GM11168 (cell line): ENCODE results near the gene TRPM6.

Experiments used
- in situ Hi-C: fragments of 300-500 bp; cut with MboI; formaldehyde crosslinking; loops from one replicate; pipeline ENCODE4 v1.12.0; 2022; ENCODE audit warnings: low sequenced_read_pairs; ENCODE audit not compliant: unreplicated experiment

TRPM6 gene

DNA sequence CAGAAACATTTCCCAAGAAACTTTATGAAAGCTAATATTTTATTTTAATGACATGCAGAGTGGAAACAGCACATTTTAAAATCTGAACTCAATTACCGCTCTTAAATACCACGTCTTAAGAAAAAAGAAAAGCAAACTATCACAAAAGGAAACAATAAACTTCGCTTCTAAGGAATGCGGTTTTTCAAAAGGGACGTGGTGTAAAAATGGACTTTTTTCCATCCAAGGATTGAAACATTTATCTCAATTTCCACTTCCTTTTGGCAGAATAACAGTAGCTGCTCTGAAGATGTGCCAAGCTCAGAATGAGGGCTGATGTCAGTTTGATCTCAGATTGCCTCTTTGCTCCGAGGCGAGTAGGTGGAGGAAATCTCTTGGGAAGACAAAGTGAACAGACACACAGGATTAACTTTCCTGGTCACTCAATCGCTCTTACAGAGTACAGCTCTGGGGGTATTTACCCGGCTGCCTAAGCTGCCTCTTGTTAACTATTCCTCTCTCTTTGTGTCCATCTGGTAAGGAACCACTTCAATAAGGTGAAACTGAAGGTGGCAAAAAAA lies 158.5 kb downstream of the TRPM6 start:
- in situ Hi-C loops: no loop called here

DNA sequence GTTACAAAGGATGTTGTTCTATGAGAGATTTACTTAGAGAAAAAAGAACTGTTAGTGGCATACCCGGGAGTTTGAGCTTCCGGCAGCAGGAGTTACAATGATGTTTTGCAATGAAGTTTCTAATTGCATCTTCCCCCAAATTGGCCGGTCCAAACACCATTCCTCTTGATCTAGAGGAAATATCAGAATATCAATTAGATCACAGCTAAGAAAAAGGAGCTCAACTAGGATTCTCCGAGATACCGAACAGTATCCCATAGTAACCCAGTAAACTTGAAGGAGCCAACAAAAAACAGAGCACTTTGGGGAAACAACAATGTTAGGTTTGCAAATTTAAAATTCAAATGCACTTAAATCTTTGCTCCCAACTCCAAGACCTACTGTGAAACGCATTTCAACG lies 159.5 kb downstream of the TRPM6 start:
- in situ Hi-C loops: no loop called here

DNA sequence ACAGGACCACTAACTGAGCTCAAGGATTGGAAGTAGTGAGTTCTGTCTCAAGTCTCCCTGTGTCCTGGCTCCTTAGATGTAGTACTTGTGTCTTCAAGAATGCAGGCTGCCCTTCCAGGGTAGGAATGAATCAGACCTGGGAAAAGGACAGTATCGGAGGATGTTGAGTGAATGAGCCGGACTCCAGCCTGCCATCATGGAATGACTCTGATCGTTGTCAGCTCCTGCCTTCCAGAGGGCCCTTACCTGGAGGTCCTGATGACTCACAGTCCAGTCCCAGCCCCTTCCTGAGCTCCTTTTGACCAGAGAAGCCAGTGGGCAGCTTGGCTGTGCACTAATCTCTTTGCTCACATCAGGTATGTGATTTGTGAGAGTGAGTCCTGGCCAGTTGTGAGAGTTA lies 161.1 kb downstream of the TRPM6 start:
- in situ Hi-C loops: no loop called here

DNA sequence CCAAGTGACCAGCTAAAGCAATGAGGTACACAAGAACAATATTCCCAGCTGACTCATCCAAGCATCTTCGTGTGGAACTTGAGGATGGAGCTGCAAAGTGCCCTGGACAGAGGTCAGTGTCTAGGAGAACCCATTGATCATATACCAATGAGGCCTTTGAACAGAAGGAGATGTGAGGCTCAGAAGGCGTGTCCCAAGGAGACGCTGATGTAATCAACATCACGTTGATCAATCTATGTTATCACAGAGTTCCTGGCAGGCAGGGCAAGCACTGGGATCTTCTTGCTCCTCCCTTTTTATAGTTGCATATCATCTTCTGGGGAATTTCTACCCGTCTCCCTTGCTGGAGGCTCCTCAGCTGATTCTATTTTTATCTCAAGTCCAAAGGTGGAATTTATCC lies 163.4 kb downstream of the TRPM6 start:
- in situ Hi-C loops: no loop called here

DNA sequence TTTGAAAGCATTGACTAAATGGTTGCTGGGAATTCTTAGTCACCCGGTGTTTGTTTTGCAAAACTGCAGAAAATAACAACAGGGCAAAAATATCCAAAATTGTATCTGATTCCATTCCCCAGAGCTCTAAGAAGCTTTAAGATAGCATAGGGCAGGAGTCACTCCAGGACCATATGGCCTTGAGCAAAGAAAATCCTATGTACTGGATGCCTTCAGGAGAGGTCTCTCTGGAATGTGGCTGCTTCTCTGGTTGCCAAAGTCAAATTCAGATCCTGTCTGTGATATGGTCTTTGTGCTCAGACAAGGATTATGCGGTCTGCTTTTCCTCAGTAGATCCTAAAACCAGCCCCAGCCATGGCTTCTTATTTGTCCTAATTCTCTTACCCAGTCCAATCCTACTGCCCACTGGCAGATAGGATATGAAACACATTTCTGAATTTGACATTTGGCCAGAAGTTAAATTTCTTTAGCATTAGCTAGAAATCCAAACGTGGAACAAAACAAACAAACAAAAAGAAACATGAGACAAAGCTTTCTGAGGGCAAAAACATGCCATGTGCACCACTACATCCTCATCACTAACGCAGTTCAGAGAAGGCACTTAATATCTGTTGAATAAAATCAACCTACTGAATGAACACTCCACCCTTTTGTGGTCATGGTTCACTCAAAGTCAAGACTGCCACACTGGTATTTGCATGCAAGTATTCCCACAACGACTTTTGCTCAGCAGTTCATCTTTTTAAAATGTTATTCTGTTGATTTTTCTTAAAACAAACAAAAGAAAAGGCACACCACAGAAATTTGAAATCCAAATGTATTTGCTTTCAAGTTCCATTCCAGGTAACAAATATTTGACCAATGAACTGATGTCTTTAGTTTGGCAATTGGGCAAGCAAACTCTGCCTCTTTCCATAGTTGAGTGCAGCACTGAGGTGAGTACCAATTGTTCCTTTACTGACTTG lies 165.7 kb downstream of the TRPM6 start:
- in situ Hi-C loops: no loop called here

DNA sequence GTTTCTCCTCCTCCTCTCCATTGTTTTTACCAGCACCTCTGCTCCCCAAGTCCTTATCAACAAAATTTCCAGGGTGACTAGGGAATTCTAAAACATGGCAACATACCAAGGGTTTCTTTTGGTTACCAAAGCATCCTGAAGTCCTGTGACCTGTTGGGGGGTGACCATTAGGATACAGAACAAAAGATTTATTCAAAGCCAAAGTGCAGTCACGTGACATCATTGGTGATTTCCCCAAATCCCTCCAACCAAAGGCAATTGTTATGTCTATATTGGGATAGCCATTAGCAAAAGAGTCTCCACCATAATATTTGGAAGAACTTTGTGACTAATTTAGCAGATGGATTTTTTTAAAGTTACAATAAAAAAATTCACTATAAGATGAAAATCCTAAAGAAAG lies 168.4 kb downstream of the TRPM6 start:
- in situ Hi-C loops: no loop called here

DNA sequence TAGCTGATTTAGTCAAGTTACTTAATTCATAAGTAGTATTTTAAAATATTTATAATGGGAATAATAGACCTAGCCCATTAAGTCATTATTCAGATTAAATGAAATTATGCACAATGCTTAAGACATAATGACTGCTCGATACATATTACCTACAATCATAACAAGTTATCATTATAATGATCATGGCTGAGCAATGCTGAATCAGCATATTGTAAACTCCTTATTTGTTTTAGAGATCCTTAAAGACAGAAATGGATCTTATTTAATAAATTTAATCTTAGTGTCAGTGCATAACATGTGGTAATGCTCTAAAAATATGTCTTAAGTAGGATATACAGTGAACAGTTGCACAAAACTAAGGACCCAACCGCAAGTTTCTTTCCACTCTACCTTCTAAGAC lies 169.0 kb downstream of the TRPM6 start:
- in situ Hi-C loops: no loop called here

DNA sequence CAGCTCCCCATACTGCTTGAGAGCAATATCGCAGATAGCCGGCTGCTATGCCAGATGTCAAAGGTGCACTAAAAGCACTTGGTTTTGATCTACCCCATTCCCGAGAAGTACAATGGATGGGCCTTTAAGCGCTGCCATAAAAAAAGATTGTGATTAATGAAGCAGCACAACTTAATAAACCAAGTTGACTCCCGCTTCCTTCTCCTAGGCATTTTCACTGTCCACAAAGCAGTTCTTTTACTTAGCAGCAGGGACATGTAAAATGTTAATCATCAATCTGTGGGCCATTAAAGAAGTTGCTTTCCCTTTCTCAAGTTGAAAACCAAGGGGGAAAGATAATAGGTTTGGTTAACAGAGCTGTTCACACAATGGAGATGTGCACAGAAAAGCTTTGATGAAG lies 176.4 kb downstream of the TRPM6 start:
- in situ Hi-C loops: no loop called here

DNA sequence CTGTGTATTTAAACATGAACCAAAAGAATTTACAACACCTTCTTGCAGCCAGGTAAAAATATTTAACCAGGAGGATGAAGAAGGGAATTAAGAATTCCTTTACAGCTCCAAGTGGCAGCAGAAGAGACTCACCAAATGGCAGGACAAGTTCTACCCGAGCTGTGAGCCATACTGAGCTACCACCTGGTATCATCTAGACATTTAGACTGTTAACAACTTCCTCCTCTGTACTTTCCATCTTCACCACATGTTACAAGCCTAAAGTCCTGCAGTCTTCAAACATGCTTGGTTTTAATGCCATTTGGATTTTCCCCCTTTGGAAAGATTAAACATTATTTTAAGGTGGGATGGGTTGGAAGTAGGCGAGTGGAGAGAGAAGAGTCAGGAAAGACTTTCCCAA lies 190.2 kb downstream of the TRPM6 start:
- in situ Hi-C loops: no loop called here

DNA sequence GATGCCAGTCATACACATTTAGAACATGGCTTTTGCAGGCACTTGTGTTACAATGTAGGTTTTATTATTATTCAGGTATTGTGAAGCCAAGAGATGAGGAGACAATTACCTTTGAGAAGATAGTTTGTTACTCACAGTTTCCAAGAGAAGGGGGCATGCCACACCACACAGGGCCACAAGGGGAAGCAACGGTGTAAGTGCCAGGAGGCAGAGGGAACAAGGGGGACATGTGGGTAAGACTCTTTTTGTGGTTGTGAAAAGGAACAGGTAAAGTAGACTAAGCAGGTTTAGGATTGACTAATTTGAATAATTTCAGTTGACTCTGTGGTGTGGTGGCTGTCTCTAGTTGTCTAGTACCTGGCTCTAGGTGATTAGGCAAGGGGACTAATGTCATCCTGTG lies 191.2 kb downstream of the TRPM6 start:
- in situ Hi-C loops: no loop called here

DNA sequence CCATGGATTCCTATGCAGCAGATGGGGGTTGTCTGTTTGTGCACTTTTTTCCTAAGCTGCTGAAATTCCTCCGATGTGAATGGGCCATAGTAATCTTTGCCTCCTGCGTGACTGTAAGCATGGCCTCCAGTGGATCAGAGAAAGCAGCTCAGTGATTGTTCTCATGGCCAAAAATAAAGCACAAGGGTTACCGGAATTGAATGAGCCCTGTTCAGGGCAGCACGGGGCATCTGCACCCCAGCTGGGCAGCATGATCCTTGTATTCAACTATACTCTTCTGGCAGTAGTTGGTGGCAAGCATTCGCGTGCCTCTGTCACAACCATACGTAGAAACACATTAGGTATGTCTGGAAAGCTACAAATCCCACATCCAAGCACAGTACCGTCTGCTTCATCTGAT lies 196.7 kb downstream of the TRPM6 start:
- in situ Hi-C loops: no loop called here

DNA sequence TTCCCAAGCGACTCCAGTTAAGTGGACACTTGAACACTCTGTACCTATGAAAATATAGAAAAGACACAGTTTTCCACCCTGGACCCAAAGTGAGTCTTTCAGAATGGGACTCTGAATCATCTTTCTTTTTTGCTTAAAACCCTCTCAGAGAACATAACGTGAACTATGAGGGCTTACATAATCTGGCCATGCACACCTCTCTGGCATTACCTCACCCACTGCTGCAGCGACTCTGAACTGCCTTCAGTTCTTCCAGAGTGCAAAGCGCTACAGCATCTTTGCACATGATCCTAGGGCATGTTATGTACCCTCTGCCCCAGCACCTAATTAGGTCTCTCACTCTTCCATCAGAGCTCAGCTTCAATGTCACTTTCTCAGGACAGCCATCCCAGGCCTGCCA lies 204.4 kb downstream of the TRPM6 start:
- in situ Hi-C loops: no loop called here

DNA sequence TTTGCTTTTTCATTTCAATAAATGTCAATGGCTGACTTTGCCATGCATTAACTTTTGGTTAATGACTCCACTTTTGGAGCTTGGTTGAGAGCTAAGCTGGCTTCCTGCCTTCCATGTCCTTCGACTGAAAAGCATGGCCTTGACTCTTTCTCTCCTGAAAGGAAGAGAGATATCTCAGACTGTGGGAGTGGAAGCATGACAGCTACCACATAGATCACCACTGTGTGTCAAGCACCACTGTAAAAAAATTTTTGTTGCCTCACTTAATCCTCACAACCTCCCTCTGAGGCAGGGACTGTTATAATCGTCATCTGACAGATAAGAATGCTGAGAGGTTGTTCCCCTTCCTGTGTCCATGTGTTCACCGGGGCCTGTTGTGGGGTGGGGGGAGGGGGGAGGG lies 205.8 kb downstream of the TRPM6 start:
- in situ Hi-C loops: no loop called here

DNA sequence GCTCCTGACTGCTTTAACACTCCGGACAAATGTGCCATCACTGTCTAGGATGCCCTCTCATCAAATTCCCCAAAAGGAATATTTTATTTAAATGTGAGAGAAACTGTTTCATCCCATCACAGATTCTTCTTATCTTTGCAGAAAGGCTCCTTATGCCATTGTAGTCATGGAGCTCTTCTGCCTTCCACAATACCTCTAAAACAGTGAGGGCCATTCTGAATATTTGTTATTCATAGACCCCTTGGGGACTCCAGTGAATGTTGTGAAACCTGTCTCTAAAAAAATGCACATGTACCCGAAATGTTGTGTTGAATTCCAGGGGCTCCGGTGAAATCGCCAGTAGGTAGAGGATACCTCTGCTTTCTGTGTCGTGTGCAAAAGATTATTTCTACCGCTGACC lies 213.6 kb downstream of the TRPM6 start:
- in situ Hi-C loops: no loop called here
